ENCODE data around the gene CFAP300. TPM values are rescaled to one million over a fixed set of nuclear protein-coding genes. Genes with fewer than 3 reads are reported as not detected.

CFAP300 gene
- total RNA-seq, 2 donors from 2014 or later: 0.52 TPM; not detected in 1

DNA sequence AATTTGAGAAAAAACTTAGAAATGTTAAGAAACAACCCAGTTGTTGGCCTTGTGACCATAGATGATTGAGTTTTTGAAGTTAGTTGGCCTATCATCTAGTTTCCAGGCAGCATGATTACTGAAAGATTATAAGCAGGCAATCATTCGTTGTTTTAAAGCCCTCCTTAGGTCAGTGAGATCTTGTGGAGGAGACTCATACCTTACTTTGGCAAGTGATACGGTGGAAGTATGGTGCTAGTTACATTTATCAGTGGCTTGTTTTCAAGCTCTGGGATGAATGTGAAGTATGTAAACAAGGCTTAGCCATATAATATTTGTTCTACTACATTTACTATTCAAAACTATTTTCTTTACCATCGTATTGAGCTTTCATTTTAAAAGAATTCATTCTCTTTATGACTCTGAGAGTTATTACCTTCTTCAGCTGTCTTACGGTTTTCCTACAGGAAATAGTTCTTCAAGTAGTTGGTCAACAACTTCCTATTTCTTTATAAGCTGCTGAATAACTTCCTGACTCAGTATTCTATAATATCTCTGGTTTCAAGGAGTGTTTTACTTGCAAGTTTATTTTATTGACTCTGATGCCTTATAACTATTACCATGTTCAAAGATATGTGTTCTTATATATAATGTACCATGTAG, 70.4 kb downstream of the CFAP300 start:
- H3K27ac ChIP-seq: no peak overlapping the region
- intact Hi-C loops (cut with DNase I): no loop called here
- TF ChIP-seq, protein P1, sequence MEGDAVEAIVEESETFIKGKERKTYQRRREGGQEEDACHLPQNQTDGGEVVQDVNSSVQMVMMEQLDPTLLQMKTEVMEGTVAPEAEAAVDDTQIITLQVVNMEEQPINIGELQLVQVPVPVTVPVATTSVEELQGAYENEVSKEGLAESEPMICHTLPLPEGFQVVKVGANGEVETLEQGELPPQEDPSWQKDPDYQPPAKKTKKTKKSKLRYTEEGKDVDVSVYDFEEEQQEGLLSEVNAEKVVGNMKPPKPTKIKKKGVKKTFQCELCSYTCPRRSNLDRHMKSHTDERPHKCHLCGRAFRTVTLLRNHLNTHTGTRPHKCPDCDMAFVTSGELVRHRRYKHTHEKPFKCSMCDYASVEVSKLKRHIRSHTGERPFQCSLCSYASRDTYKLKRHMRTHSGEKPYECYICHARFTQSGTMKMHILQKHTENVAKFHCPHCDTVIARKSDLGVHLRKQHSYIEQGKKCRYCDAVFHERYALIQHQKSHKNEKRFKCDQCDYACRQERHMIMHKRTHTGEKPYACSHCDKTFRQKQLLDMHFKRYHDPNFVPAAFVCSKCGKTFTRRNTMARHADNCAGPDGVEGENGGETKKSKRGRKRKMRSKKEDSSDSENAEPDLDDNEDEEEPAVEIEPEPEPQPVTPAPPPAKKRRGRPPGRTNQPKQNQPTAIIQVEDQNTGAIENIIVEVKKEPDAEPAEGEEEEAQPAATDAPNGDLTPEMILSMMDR (IDR thresholded peaks at IDR 0.05): no peak
- no peak for TF ChIP-seq POLR2A (IDR thresholded peaks at IDR 0.05)

DNA sequence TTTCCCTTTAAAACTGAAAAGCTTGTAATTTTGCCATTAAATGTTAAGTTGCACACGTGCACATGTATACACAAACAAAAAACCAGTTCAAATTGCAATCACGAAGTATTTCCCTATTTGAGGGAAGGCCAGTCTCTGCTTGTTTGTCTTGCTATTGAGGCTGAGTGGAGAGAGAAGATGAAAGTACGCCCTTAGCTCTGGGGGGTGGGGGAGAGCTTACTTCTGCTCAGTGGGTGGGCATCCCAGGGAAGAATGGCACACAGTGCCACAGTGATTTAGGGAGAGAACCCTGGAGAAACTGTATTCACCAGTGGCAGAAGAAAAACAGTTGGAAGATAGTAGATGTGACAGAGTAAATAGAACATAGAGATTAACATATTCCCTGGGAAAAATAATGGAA, 71.7 kb downstream of the CFAP300 start:
- Histone ChIP-seq H3K4me1 (peaks cover 27% of the 10 kb centered on the region), H3K36me3 (replicated peaks in 1 of 2; ENCODE audit: insufficient read depth in 1 of 2, low read depth in 2 of 2) (no peaks in the 10 kb centered on the region), H3K4me3 (no peak overlapping the region), H3K27me3 (no peaks in the 10 kb centered on the region), H3K27ac (peak overlapping the region in 1 of 4 donors; percentile 28), H3K9me3 (no peaks in the 10 kb centered on the region)
- WGBS, 2 donors: 37 to 62% methylated on average over 3 of the region's 3 CpGs
- ATAC-seq (no peak), DNase-seq (no peak)
- no peak for TF ChIP-seq POLR2A (IDR thresholded peaks at IDR 0.05)
- TF ChIP-seq, protein P1 (IDR thresholded peaks at IDR 0.05): no peak
- intact Hi-C loops (cut with DNase I): no loop called here

More for the DNA sequence above, 70.4 kb downstream of the CFAP300 start:
- H3K4me1 ChIP-seq: peaks cover 37% of the 10 kb centered on the region
- no peaks in the 10 kb centered on the region for H3K27me3 ChIP-seq
- 42 to 55% methylated on average over 4 of the region's 4 CpGs for WGBS, 2 donors
- H3K36me3 ChIP-seq (replicated peaks in 1 of 2; ENCODE audit: insufficient read depth in 1 of 2, low read depth in 2 of 2): no peaks in the 10 kb centered on the region
- H3K4me3 ChIP-seq: no peak overlapping the region
- ATAC-seq (no peak), DNase-seq (no peak)
- no peaks in the 10 kb centered on the region for H3K9me3 ChIP-seq

DNA sequence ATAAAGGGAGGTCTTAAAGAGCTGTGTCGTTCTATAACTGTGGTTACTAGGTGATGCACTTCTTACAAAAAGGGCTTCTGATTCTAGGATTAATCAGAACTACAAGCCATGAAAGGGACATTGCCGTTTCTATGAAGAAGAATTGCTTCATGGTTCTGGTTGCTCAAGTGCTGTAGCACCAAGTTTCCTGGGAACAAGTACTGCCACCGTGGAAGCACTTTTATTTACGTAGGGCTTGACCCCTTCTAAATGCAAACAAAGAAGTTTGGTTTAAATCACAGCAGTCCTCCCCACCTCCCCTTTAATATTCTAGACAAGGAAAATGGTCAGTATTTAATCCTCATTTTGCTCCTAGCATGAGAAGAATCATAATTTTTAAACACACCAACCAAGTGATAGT, 72.8 kb downstream of the CFAP300 start:
- Histone ChIP-seq H3K4me3 (no peak overlapping the region), H3K9me3 (no peaks in the 10 kb centered on the region), H3K27ac (no peak overlapping the region), H3K36me3 (replicated peaks in 1 of 2; ENCODE audit: insufficient read depth in 1 of 2, low read depth in 2 of 2) (no peaks in the 10 kb centered on the region), H3K27me3 (no peaks in the 10 kb centered on the region), H3K4me1 (peaks cover 24% of the 10 kb centered on the region)
- intact Hi-C loops (cut with DNase I): no loop called here
- TF ChIP-seq POLR2A (IDR thresholded peaks at IDR 0.05): no peak
- TF ChIP-seq, protein P1 (IDR thresholded peaks at IDR 0.05): no peak
- no peak for DNase-seq
- WGBS, 2 donors: 40 to 51% methylated on average over 4 of the region's 4 CpGs
- no peak for ATAC-seq

DNA sequence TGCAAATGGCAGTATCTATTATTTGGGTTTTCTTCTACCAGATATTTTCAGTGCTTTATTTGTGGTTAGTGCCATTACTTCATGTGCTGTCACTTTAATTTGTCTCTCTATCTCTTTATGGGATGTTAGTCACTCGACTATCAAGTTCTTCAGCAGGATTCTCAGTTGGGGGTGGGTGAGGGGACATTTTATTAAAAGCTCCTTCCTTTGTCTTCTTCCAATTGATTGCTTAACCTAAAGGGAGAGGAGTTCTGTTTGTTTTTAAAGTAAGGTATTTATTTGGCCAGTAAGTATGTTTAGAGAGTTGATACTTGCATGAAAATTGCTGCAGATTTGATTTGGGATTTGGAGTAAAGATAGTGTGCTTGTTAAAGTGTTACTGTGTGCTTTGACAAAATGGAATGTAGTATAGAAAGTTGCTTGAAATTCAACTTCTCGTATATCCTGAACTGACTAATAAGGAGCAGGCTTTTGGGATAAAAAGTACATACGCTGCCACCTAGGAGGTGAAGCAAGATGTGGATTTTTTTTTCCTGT, 73.3 kb downstream of the CFAP300 start:
- TF ChIP-seq, protein P1 (IDR thresholded peaks at IDR 0.05): no peak
- no peak for TF ChIP-seq POLR2A (IDR thresholded peaks at IDR 0.05)
- H3K27me3 ChIP-seq: no peaks in the 10 kb centered on the region
- peaks cover 19% of the 10 kb centered on the region for H3K4me1 ChIP-seq
- H3K36me3 ChIP-seq (replicated peaks in 1 of 2; ENCODE audit: insufficient read depth in 1 of 2, low read depth in 2 of 2): no peaks in the 10 kb centered on the region
- DNase-seq: no peak
- 64 to 66% methylated on average over 3 of the region's 3 CpGs for WGBS, 2 donors
- H3K9me3 ChIP-seq: no peaks in the 10 kb centered on the region
- intact Hi-C loops (cut with DNase I): no loop called here
- H3K27ac ChIP-seq: no peak overlapping the region
- ATAC-seq: no peak
- no peak overlapping the region for H3K4me3 ChIP-seq

DNA sequence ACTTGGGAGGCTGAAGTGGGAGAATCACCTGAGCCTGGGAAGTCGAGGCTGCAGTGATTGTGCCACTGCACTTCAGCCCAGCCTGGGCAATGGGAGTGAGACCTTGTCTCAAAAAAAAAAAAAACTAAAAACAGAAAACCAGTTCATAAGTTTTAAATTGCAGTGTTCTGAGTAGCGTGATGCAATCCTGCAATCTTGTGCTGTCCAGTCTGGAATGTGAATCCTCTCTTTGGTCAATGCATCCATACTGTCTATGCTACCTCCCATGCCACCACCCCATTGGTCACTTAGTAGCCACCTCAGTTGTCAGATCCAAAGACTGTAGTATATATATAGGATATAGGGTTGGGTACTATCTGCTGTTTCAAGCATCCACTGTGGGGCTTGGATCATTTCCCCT, 74.1 kb downstream of the CFAP300 start:
- intact Hi-C loops (cut with DNase I): no loop called here
- DNase-seq: no peak
- 82 to 87% methylated on average over 2 of the region's 2 CpGs for WGBS, 2 donors
- ATAC-seq: no peak
- Histone ChIP-seq H3K9me3 (no peaks in the 10 kb centered on the region), H3K36me3 (replicated peaks in 1 of 2; ENCODE audit: insufficient read depth in 1 of 2, low read depth in 2 of 2) (no peaks in the 10 kb centered on the region), H3K27me3 (no peaks in the 10 kb centered on the region), H3K4me1 (peaks cover 11% of the 10 kb centered on the region), H3K27ac (no peak overlapping the region), H3K4me3 (no peak overlapping the region)
- no peak for TF ChIP-seq POLR2A (IDR thresholded peaks at IDR 0.05)
- TF ChIP-seq, protein P1 (IDR thresholded peaks at IDR 0.05): no peak

All from body of pancreas (tissue), 4 donors.